GM18858 (cell line): Measurements from ENCODE around the gene CDKAL1.
"Not testable (repeated sequence)": the region's sequence is repeated elsewhere in the genome, so short reads cannot be mapped to it uniquely, and the experiment has no call there.

Source experiments
- ATAC-seq: cut with Tn5 transposase; IDR thresholded peaks from one replicate; pipeline ENCODE4 v1.9.1; 2021; ENCODE audit not compliant: unreplicated experiment

CDKAL1 gene

DNA sequence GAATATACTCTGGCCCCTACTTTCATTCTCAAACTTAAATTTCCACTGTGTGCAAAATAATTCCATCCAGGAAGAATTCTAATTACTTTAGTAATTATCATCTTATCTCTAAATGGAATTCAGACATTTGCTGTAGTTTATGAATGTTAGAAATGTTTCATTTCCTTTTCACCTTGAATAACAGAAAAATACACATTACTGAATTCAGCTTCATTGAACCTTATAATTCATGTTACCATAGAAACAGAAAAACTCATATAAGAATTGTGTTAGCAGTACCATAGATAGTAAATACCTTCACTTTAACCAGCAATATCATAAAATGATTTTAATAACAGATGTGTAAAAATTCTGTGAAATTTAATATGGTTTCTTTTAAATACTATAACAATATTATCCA, 514.9 kb downstream of the CDKAL1 start:
- ATAC-seq = no peak

DNA sequence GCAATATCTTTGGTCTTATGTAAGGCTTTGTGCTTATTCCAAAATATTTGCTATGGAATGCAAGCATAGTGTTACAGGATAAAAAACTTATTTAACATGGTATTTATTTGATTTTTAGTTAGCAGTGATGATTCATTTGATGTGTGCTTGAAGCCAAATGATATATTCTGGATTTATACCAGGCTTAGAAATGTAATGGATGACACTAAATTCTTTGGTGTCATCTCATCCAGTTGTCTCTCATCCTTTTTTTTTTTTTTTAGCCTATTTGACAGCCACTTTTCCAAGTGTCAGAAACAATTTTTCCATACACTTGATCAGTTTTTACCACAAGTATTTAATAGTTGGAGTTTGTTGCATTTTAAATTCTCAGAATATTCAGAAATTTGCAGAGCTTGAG, 515.3 kb downstream of the CDKAL1 start:
- no peak for ATAC-seq

DNA sequence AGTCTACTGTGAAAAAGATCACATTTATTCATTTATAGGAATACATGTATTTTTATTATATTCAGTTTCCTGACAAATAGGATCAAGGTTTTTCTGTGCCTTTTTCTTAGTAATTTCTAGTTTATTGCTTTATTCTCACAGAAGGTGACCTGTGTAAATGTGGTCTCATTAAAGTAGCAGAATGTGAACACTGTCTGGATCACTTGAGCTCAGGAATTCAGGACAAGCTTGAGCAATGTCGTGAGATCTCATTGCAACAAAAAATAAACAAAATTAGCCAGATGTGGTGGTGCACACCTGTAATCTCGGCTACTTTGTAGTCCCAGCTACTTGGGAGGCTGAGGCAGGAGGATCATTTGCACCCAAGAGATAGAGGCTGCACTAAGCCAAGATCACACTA, 516.7 kb downstream of the CDKAL1 start:
- ATAC-seq = no peak

DNA sequence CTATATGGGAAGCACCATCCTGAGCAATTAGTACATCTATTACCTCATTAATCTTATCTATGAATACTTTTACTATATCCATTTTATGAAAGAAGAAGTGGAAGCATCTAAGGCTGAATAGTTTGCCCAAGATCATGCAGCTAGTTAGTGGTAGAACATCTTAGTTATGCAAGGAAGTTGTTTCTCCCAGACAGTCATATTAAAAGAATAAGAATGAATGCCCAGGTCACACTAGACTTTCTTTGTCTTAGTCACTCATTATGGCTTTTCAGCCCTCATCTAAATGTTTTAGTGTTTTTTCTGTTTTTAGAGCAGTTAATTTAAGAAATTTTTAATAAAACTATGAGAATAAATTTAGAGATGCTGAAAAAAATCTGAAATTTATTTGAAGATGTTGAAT, 517.5 kb downstream of the CDKAL1 start:
- no peak for ATAC-seq

DNA sequence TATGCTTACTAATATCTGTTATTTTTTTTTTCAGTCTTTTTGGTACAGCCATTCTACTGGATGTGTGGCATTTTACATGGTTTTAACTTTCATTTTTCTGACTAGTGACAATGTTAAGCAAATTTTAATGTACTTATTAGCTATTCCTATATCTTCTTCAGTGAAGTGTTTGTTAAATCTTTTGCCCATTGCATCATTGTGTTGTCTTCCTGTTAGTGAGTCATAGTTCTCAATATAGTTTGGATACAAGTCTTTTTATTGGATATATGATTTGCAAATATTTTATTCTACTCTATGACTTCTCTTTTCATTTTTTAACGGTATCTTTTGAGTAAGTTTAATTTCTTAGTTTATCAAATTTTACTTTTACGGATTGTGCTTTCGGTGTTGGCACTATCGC, 519.4 kb downstream of the CDKAL1 start:
- ATAC-seq = no peak

DNA sequence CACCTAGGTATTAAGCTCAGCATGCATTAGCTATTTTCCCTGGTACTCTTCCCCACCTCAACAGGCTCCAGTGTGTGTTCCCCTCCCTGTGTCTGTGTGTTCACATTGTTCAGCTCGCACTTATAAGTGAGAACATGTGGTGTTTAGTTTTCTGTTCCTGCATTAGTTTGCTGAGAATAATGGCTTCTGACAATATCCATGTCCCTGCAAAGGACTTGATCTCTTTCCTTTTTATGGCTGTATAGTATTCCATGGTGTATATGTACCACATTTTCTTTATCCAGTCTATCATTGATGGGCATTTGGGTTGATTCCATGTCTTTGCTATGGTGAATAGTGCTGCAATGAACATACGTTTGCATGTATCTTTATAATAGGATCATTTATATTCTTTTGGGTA, 521.2 kb downstream of the CDKAL1 start:
- ATAC-seq = not testable (repeated sequence)

DNA sequence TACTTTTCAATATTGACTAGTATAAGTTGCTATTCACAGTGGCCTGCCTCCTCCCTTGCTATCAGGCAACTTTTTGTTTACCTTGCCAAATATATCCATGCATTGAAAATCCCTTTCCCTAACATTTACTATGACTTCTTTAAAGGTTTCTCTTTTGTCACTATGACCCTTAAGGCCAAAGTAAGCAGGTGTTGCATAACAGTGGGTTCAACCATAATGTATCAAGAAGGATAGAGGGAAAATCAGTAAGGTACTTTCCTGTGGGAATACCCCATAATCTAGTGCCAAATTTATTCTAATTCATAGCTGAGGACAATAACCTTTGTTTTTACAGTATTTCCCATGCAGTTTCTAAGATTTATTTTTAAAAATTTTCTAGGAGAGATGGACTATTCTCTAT, 527.6 kb downstream of the CDKAL1 start:
- ATAC-seq = no peak

DNA sequence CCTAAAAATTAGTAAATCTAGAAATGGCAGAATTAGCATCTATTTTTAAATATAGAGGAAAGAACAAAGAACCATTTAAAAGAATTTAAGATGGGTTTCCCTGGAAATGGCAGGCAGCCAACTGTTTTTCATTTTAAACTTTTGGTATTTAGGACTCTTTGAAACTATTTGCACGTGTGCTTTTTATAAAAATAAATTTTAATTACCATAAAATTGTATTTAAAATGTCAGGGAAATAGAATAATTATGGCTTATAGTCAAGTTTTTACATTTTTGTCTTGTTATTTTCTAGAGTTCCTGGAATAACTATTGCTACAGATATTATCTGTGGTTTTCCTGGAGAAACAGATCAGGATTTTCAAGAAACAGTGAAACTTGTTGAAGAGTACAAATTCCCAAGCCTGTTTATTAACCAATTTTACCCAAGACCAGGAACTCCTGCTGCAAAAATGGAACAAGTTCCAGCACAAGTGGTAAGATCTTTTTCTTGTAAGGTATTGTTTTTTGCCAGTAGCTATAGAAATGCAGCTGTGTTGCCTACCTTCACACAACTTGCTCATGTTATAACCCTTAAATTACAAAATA, 530.6 kb downstream of the CDKAL1 start:
- ATAC-seq = no peak

DNA sequence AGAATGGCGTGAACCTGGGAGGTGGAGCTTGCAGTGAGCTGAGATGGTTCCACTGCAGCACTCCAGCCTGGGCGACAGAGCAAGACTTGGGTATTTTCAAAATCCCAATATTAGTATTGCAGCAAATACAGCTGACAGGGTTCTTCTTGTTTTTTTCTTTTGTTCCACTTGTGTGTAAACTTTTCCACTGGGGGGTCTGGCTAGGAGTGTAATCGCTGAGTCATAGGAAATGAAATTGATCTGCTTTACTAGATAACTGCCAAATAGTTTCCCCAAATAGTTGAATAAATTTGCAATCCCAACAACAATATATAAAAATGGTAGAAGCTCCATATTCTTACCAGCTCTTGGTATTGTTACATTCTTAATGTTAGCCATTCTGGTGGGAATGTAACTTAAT, 533.3 kb downstream of the CDKAL1 start:
- no peak for ATAC-seq

DNA sequence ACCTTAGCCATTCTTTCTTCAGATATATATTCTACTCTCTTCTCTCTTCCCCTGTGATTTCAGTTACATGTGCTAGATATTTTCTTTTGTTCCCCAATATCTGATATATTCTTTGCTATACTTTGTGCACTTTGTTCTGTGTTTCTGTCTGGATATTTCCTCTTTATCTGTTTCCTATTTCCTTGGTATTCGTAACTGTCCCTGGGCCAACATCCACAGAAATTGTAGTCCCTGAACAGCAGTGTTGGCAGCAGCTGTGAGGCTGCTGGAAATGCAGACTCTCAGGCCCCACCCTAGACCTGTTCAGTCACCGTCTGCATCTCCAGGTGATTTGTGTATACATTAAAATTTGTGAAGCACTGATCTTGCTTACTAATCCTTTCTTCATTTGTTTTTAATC, 536.4 kb downstream of the CDKAL1 start:
- no peak for ATAC-seq

DNA sequence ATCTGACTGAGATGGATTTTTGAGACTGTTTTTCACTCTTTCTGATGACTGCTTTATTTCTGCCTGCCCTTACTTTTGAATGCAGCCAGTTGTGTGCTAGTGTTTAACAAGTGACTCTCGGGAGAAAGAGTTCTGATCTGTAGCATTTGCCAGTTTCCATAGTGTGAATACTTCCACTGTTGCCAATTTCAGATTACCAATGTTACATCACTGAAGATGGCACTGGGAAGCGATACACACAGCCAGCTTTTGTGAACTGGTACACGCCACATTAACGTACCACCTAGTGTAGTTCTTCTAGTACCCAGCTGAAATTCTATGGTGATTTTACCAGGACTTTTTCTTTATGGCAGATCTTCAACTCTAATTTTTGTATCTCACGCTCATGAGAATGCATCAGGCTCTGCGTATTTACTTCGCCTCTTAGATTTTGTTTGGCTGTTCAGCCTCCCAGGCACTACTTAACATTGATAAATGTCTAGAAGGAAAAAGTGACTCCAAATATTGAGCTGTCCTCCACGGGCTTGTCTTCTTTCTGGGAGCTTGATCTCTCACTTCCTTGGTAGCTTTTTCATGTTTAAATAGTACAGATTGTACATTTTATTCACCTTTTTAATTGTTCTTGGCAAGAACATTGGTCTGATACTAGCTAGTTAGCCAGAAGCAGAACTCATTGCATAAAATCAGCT, 537.7 kb downstream of the CDKAL1 start:
- ATAC-seq = no peak

DNA sequence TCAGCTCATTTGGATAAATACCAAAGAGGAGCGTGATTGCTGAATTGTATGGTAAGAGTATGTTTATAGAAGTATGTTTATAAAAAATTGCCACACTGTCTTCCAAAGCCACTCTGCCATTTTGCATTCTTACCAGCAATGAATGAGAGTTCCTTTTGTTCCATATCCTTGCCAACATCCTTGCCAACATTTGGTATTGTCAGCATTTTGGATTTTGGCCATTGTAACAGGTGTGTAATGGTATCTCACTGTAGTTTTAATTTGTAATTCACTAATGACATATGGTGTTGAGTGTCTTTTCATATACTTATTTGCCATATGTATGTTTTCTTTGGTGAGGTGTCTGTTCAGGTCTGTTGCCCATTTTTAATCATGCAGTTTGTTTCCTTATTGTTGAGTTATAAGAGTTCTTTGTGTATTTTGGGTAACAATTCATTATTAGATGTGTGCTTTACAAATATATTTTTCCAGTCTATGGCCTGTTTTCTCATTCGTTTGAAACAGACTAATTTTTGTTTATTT, 539.1 kb downstream of the CDKAL1 start:
- ATAC-seq = no peak

DNA sequence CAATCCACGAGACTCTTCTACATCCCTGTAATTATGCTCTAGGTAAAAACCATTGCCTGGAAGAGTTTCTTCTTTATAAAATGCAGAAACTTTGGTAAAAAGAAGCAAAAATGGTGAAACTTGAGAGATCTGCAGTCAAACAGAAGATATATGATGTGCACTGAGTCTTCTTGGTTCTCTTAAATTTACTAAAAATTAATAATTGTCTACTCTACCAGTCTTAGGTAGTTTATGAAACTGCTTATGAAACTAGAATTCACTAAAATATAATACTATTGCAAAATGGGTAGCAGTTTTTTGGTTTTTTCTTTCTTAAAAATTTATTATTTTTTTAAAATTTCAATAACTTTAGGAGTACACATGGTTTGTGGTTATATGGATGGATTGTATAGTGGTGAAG, 540.2 kb downstream of the CDKAL1 start:
- no peak for ATAC-seq

DNA sequence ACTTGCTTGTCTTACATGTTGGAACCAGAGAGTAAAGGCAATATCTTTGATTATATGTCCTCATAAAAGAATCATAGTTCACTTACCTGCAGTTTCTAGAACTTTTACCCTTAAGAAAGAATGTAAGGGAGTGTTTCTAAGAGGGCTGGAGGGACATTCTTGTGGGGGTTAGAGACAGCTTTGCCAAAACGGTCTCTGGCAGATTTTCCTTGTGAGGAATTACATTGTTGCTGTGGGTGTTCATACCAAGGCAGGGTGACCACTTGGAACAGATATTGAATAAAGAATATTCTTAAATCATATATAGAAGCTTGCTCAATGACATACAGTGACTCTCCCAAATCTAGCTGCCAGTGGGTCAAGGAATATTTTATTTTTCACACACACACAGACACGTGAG, 541.7 kb downstream of the CDKAL1 start:
- ATAC-seq = no peak

DNA sequence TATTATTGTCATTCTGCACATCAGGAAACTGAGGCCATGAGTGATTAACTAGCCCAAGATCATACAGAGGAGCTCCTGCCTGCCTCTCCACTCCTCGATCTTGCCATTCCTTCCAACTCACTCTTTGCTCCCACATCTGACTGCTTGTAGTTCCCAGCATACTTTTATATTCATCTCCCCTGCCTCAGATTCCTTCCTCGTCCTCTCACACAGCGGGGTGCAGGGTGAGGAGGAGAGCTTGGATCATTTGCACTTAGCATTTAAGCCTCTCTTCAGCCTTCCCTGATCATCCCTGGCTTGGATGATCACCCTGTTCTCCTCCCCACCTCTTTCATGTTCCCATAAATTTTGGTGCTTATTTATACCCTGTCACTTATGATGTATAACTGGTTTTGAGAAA, 544.2 kb downstream of the CDKAL1 start:
- no peak for ATAC-seq

DNA sequence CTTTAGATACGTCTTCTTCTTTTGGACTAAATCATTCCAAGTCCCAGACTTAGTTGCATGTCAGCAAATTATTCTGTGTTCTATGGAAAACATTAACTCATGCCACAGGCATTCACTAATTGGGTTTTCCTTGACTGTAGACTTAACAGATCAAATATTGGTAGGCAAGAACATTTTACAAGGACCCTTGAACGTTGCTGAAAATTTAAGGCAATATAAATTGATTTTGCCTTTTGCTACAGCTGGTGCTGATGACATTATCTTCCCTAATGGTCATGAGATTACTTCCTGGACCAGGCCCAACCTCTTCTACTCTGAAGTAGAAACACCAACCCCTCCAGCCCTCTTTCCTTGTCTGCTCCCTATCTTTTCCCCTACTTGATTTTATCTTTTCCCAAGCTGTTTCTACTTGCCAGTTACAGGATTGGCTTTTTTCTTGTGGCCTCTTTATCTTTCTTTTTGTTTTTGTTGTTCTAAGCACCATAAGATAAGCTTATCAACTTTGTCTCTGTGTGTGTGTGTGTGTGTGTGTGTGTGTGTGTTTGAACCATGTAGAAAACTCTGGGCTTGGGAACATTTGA, 545.3 kb downstream of the CDKAL1 start:
- ATAC-seq = no peak

DNA sequence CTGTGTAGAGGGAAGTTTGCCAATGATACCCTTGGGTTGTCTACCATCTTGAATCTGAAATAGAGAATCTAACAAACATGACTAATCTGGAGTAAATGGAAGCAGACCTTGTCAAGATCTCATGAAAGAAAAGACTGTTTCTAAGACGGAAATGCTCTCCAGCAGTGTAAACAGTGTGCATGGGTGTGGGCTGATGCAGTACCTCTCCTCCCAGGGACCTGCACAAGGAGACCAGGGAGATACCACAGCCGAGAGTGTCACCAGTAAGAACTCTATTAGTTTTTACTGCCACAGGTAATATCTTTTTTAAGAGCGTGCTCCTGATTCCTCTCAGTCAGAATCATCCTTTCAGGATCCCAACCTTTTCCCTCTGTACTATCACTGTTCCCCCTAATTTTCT, 546.0 kb downstream of the CDKAL1 start:
- ATAC-seq = no peak

DNA sequence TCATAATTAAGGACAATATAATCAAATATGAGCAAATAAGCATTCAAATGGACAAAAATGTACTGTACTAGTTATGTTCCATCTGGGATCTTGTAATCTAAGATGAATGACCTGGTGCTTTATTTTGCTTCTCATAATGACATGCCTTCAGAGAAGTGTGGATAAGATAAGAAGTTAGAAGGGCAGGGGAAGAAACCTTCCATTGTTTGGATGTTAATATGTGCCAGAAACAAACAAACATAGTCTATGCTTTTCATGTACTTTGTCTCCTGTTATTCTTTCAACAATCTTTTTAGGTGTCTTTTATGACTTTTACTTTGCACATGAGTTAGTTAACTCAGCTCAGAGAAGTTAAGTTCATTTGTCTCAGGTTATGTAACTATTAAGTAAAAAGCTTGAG, 547.8 kb downstream of the CDKAL1 start:
- no peak for ATAC-seq

DNA sequence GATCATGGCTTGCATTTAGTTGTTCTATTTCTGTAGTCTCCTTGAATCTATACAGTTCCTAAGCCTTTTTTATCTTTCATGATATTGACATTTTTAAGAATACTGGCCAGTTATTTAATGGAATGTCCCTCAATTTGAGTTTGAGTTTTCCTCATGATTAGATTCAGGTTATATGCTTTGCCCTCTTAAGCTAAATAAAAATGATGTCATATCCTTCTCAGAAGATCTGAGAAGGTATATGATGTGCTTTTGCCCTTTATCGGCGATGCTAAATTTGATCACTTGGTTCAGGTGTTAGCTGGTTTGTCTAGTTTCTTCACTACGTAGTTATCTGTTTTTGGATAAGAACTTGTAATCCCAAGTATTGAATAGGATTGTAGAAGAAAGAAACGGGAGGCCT, 549.5 kb downstream of the CDKAL1 start:
- no peak for ATAC-seq

DNA sequence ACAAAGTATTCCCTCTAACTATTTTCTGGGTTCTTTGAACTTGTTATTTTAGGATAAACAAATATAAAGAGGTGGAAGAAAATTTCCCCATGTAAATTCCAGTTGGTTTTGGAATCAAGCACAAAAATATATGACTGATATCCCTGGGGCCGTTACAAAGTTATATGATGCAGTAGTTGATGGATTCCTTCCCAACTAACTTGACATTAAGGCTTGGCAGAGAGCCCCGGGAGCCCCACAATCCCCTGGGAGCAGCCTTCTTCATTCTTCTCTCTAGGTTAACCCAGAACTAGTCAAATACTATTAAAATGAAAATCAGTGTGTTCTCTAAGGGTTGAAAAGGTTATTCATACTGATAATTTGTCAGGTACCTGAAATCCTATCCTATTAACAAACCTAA, 550.4 kb downstream of the CDKAL1 start:
- ATAC-seq = no peak

DNA sequence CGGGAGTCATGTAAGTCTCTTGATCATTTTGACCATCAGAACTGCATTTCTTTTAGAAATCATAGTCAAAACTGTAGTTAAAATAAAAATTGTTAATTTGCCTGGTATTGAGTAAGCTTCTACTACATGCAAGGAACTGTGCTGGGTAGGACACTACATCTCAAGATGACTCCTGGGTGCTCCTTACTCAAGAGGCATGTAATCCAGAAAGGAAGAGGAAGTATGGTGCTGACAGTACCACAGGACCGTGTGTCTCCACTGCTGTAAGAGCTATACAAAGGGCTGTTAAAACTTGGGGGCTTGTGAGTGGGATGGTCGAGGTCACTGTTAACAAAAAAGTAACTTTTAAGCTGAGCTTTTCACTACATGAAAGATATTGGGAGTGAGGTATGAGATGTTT, 551.0 kb downstream of the CDKAL1 start:
- ATAC-seq = no peak

DNA sequence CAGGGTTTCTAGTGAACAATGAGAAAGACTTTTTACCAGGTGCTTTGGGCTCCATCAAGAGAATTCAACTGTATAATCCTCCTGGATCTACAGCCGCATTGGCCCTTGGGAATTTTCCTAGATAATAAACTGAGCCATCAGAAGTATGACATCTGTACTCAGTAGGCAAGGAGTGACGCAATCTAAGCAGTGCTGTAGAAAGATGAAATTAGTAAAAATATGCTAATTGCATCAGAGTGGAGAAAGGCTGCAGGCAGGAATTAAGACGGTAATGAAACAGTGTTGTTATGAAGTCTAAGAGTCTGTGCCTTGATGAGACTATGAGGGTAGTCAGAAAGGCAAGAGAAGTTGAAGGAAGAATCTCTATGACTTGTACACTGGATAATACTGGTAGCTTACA, 551.4 kb downstream of the CDKAL1 start:
- no peak for ATAC-seq

DNA sequence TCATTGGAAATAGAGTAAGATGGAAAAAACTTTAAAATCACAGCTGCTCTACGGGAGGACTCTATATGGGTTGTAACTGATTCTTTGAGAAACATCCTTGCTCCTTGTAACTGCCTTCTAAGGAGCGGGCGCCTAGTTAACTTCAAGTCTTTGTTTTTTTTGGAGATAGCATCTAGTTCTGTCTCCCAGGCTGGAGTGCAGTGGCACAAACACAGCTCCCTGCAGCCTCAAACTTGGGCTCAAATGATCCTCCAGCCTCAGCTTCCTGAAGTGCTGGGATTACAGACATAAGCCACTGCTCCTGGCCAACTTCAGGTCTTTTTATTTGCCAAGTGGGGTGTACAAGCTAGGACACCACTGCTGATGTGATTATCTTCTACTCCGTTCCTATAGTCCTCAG, 552.9 kb downstream of the CDKAL1 start:
- no peak for ATAC-seq
